Thoracic aorta (tissue), 2 donors: ENCODE data around the gene NENF. TPM values are rescaled to one million over a fixed set of nuclear protein-coding genes. Genes with fewer than 3 reads are reported as not detected.

ENCODE experiments used
- ATAC-seq: fragments of 150-250 bp; one replicate; pipeline ENCODE4 v1.8.0; 2017; ENCODE audit warnings: low read depth; ENCODE audit not compliant: insufficient number of reproducible peaks, low FRiP score
- DNase-seq: peaks from one replicate; pipeline ENCODE4 v3.0.0-alpha.2; 2020; ENCODE audit warnings: low spot score
- H3K27ac ChIP-seq, 2 donors: fragments of 200-600 bp; sonication (generic); 1 replicate in 1 of 2; 2 replicates in 1 of 2; pipeline ENCODE4 v1.5.1; 2016; ENCODE audit warnings: mild to moderate bottlenecking in 2 of 2, moderate library complexity in 2 of 2
- H3K27me3 ChIP-seq: fragments of 200-600 bp; sonication (generic); replicated peaks from 2 replicates; pipeline ENCODE4 v1.6.0; 2016; ENCODE audit warnings: mild to moderate bottlenecking; ENCODE audit not compliant: insufficient read depth
- H3K36me3 ChIP-seq: fragments of 200-600 bp; sonication (generic); one replicate; pipeline ENCODE4 v1.5.1; 2016
- H3K4me1 ChIP-seq, 2 donors: fragments of 200-600 bp; sonication (generic); 1 replicate in 1 of 2; 2 replicates in 1 of 2; pipeline versions ENCODE4 v1.5.1 to v1.6.0; 2016; ENCODE audit warnings: low read depth in 2 of 2, mild to moderate bottlenecking in 1 of 2; ENCODE audit not compliant: control insufficient read depth in 1 of 2
- H3K4me3 ChIP-seq: fragments of 200-600 bp; sonication (generic); 2 replicates; pipeline ENCODE4 v1.5.1; 2016; ENCODE audit warnings: mild to moderate bottlenecking
- H3K9me3 ChIP-seq: fragments of 200-600 bp; sonication (generic); 2 replicates; pipeline ENCODE4 v1.5.1; 2016
- CTCF ChIP-seq: fragments of 200-600 bp; sonication (generic); IDR thresholded peaks from one replicate; pipeline ENCODE4 v1.5.1; 2019; ENCODE audit warnings: antibody characterized with exemption
- total RNA-seq, 2 donors: library from RNA; depleted of rRNA; stranded (reverse); fragments of >200 nt; gene quantifications; one replicate each; pipeline versions ENCODE4 v1.1.0 to v1.2.3, GENCODE V29; 2016

The NENF gene
- total RNA-seq, 2 donors from 2014 or later, result 122 to 152 TPM

DNA sequence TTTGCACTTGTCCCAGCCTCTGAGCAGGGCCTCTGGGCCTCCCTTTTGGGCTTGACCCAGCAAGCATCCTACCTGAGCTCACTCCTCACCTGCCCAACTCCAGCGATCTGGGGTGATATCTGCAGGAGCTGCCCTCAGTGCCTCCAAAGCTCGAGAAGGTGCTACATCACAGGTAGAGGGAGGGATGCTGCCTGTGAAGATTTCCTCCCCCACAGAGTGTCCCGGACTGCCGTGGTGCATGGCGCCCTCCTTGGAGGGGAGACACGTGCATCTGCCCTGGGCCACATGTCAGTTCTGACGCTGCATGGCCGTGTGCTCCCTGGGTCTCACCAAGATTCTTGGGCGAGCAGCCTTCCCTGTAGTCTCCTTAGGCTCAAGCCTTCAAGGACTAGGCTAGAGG lies 27.7 kb downstream of the NENF start:
- no peak for TF ChIP-seq CTCF
- H3K4me1 ChIP-seq, result peaks cover 0 to 6% of the 10 kb centered on the region in 2 donors
- ATAC-seq (no peak), DNase-seq (no peak)
- no peaks in the 10 kb centered on the region for H3K27me3 ChIP-seq
- H3K27ac ChIP-seq, result no peak overlapping the region
- no peak overlapping the region for H3K4me3 ChIP-seq
- H3K9me3 ChIP-seq, result no peaks in the 10 kb centered on the region
- no peaks in the 10 kb centered on the region for H3K36me3 ChIP-seq

DNA sequence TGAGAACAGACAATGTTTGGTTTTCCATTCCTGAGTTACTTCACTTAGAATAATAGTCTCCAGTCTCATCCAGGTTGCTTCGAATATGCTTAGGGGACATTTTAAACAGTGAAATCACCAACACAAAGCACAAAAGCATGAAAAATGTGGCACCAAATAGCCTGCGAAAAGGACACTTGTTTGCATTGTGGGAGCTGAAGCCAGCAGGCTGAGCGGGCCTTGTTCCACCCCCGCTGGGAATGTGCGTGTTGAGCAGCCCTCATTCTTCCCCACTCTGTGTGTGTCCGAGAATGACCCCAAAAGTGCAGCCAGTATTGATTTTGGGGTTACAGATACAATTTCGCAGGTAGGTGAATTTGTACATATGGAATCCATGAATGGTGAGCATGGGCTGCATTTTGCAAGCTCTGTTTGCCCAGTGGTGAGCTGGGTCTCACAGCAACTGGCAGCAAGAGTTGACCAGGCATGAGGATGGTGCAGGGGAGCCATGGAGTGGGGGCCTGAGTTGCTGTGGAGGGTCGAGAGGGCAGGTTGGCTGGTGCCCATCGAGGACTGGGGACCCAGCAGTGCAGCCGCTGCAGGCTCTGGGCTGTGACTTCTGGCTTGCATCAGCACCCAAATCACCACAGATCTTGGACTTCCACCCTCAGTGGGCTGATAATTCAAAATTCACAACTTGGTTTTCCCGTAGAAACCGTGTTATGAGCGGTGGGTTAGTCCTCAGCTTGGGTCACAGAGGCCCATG lies 29.4 kb downstream of the NENF start:
- TF ChIP-seq CTCF, result no peak
- no peak for DNase-seq

DNA sequence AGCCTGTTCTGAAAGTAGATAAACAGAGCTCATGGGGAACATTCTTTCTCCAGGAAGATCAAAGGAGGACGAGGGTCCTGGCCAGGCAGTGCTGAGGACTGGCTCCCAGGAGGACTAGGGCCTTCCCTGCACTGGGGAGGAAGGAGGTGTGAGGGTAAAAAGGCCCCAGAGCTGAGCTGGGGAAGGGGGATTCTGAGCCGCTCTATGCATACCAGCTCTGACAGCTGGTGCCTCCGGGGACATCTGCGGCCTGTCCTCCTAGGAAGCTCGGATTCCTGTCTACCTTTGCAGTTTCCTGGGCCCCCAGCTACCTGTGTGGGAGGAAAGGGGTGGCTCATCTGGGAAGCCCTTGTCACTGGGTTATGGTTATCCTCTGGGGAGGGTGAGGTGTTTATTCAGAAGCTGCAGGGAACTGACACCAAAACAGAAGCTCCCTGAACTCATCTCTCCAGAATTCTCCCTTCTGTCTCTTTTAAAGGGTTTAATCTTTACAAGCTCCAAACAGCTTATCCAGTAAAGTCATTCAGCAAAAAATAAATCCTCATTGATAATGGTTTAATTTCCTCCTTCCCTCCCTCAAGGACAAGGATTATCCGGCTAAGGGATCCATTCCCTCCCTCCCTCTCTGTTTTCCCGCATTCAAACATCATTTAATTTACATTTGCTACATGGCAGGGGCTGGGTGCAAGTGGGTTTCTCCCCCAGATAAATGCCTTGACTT lies 31.0 kb downstream of the NENF start:
- no peak overlapping the region for H3K4me3 ChIP-seq
- no peaks in the 10 kb centered on the region for H3K36me3 ChIP-seq
- peaks cover 0 to 10% of the 10 kb centered on the region in 2 donors for H3K4me1 ChIP-seq
- no peaks in the 10 kb centered on the region for H3K27me3 ChIP-seq
- DNase-seq (no peak), ATAC-seq (no peak)
- no peak overlapping the region for H3K27ac ChIP-seq
- TF ChIP-seq CTCF, result no peak
- H3K9me3 ChIP-seq, result no peaks in the 10 kb centered on the region

More for the DNA sequence above, 29.4 kb downstream of the NENF start:
- no peaks in the 10 kb centered on the region for H3K9me3 ChIP-seq
- no peaks in the 10 kb centered on the region for H3K36me3 ChIP-seq
- no peak for ATAC-seq
- no peaks in the 10 kb centered on the region for H3K4me1 ChIP-seq
- H3K4me3 ChIP-seq, result no peak overlapping the region
- no peaks in the 10 kb centered on the region for H3K27me3 ChIP-seq
- no peak overlapping the region for H3K27ac ChIP-seq

- Histone ChIP-seq H3K4me1 (peaks cover under 1 to 21% of the 10 kb centered on the region in 2 donors), H3K9me3 (no peaks in the 10 kb centered on the region), H3K27ac (no peak overlapping the region), H3K4me3 (no peak overlapping the region), H3K36me3 (no peaks in the 10 kb centered on the region), H3K27me3 (no peaks in the 10 kb centered on the region)
- TF ChIP-seq CTCF, result no peak
- no peak for ATAC-seq
- no peak for DNase-seq
Measured at GRCh38 chr1:212465311-212465710, 32.6 kb downstream of the NENF start.

DNA sequence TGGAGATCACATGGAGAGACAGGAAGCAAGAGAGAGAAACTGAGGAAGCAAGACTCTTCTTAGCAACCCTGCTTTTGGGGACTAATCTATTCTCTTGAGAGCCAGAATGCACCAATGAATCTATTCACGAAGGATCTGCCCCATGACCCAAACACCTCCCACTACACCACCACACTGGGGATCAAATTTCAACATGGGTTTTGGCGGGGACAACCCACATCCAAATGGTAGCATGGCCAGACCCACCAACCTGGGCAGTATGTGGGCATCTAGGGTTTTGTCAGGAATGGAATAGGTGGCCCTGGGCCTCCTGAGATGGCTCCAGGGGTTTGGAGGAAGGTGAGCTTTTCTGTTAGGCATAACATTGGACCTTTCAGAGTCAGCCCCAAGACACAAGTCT lies 33.7 kb downstream of the NENF start:
- no peaks in the 10 kb centered on the region for H3K27me3 ChIP-seq

More for the DNA sequence above, 33.7 kb downstream of the NENF start:
- H3K9me3 ChIP-seq, result no peaks in the 10 kb centered on the region
- TF ChIP-seq CTCF, result no peak
- H3K4me1 ChIP-seq, result peaks cover 5 to 26% of the 10 kb centered on the region in 2 donors
- H3K4me3 ChIP-seq, result no peak overlapping the region
- no peaks in the 10 kb centered on the region for H3K36me3 ChIP-seq
- no peak overlapping the region for H3K27ac ChIP-seq
- ATAC-seq (no peak), DNase-seq (no peak)
